H9 (cell line): Measurements from ENCODE around the gene FILIP1. TPM values are rescaled to one million over a fixed set of nuclear protein-coding genes. Genes with fewer than 3 reads are reported as not detected.

Experiments used
- DNase-seq: peaks from one replicate; pipeline ENCODE4 v3.0.0-alpha.2; 2017
- H2AFZ ChIP-seq: one replicate; pipeline ENCODE4 v1.6.1; 2013; ENCODE audit warnings: mild to moderate bottlenecking, low read length, control low read depth, moderate library complexity
- H2AK5ac ChIP-seq: 2 replicates; pipeline ENCODE4 v1.6.1; 2013; ENCODE audit warnings: low read length, control low read depth, mixed read lengths; ENCODE audit not compliant: insufficient read length
- H2BK120ac ChIP-seq: one replicate; pipeline ENCODE4 v1.6.1; 2013; ENCODE audit warnings: low read depth, mild to moderate bottlenecking, low read length, control low read depth, inconsistent platforms; ENCODE audit not compliant: poor library complexity, severe bottlenecking
- H2BK12ac ChIP-seq: 2 replicates; pipeline ENCODE4 v1.6.1; 2013; ENCODE audit warnings: low read length, control low read depth, mixed read lengths, low read depth; ENCODE audit not compliant: insufficient read length
- H2BK15ac ChIP-seq: 2 replicates; pipeline ENCODE4 v1.6.1; 2013; ENCODE audit warnings: low read depth, low read length, control low read depth
- H2BK20ac ChIP-seq: one replicate; pipeline ENCODE4 v1.6.1; 2013; ENCODE audit warnings: low read depth, mild to moderate bottlenecking, low read length, control low read depth, inconsistent platforms; ENCODE audit not compliant: poor library complexity, severe bottlenecking
- H2BK5ac ChIP-seq: 2 replicates; pipeline ENCODE4 v1.6.1; 2013; ENCODE audit warnings: low read length, control low read depth, mixed read lengths; ENCODE audit not compliant: insufficient read length
- H3K14ac ChIP-seq: 2 replicates; pipeline ENCODE4 v1.6.1; 2013; ENCODE audit warnings: low read length, control low read depth; ENCODE audit not compliant: insufficient read depth
- H3K18ac ChIP-seq: 2 replicates; pipeline ENCODE4 v1.6.1; 2013; ENCODE audit warnings: low read depth, mild to moderate bottlenecking, mixed read lengths, low read length, control low read depth; ENCODE audit not compliant: insufficient read length
- H3K23ac ChIP-seq: 2 replicates; pipeline ENCODE4 v1.6.1; 2013; ENCODE audit warnings: low read length, control low read depth, mixed read lengths, low read depth; ENCODE audit not compliant: insufficient read length
- H3K23me2 ChIP-seq: 2 replicates; pipeline ENCODE4 v1.6.1; 2013; ENCODE audit warnings: low read depth, mild to moderate bottlenecking, mixed read lengths, low read length, control low read depth; ENCODE audit not compliant: insufficient read length, poor library complexity, severe bottlenecking
- H3K27ac ChIP-seq: 2 replicates; pipeline ENCODE4 v1.5.1; 2013; ENCODE audit warnings: low read length, control low read depth, mixed read lengths, low read depth; ENCODE audit not compliant: insufficient read length
- H3K27me3 ChIP-seq: 2 replicates; pipeline ENCODE4 v1.6.1; 2013; ENCODE audit warnings: low read length, control low read depth, inconsistent platforms; ENCODE audit not compliant: insufficient read depth
- H3K4ac ChIP-seq: 2 replicates; pipeline ENCODE4 v1.6.1; 2013; ENCODE audit warnings: low read depth, mild to moderate bottlenecking, control low read depth, inconsistent platforms, low read length, moderate library complexity
- H3K4me1 ChIP-seq: 2 replicates; pipeline ENCODE4 v1.6.1; 2013; ENCODE audit warnings: low read length, control low read depth, inconsistent platforms; ENCODE audit not compliant: insufficient read depth
- H3K4me2 ChIP-seq: 2 replicates; pipeline ENCODE4 v1.6.1; 2013; ENCODE audit warnings: low read length, control low read depth, mixed read lengths; ENCODE audit not compliant: insufficient read length, insufficient read depth
- H3K56ac ChIP-seq: 2 replicates; pipeline ENCODE4 v1.6.1; 2013; ENCODE audit warnings: low read depth, mild to moderate bottlenecking, mixed read lengths, low read length, control low read depth; ENCODE audit not compliant: insufficient read length
- H3K79me1 ChIP-seq: 2 replicates; pipeline ENCODE4 v1.6.1; 2013; ENCODE audit warnings: low read depth, mild to moderate bottlenecking, moderate library complexity, low read length, control low read depth, inconsistent platforms; ENCODE audit not compliant: insufficient read depth, poor library complexity, severe bottlenecking
- H3K79me2 ChIP-seq: 2 replicates; pipeline ENCODE4 v1.6.1; 2013; ENCODE audit warnings: low read length, control low read depth, inconsistent platforms; ENCODE audit not compliant: insufficient read depth
- H3K9ac ChIP-seq: 2 replicates; pipeline ENCODE4 v1.6.1; 2013; ENCODE audit warnings: low read length, control low read depth, mixed read lengths; ENCODE audit not compliant: insufficient read length; ENCODE audit errors: extremely low read depth
- H3K9me3 ChIP-seq: one replicate; pipeline ENCODE4 v1.6.1; 2013; ENCODE audit warnings: low read depth, low read length, inconsistent platforms; ENCODE audit not compliant: control insufficient read depth
- H3T11ph ChIP-seq: one replicate; pipeline ENCODE4 v1.6.1; 2013; ENCODE audit warnings: mild to moderate bottlenecking, low read length, control low read depth, inconsistent platforms
- H4K20me1 ChIP-seq: one replicate; pipeline ENCODE4 v1.6.1; 2013; ENCODE audit not compliant: control insufficient read depth, insufficient read length, insufficient read depth
- H4K5ac ChIP-seq: 2 replicates; pipeline ENCODE4 v1.6.1; 2013; ENCODE audit warnings: low read depth, mild to moderate bottlenecking, mixed read lengths, low read length, control low read depth; ENCODE audit not compliant: insufficient read length
- H4K8ac ChIP-seq: replicated peaks from 2 replicates; pipeline ENCODE4 v1.6.1; 2013; ENCODE audit warnings: low read length, control low read depth, mixed read lengths, low read depth; ENCODE audit not compliant: insufficient read length
- H4K91ac ChIP-seq: 2 replicates; pipeline ENCODE4 v1.6.1; 2013; ENCODE audit warnings: low read depth, mild to moderate bottlenecking, moderate library complexity, mixed read lengths, low read length, control low read depth; ENCODE audit not compliant: insufficient read length
- H3K27ac Mint-ChIP-seq, 3 experiments: 2 replicates in 2 of 3; 3 replicates in 1 of 3; pipeline ENCODE4 v1.8.0; 2020 to 2021; ENCODE audit warnings: mixed read lengths in 3 of 3, mild to moderate bottlenecking in 1 of 3, moderate library complexity in 1 of 3
- H3K27me3 Mint-ChIP-seq: 2 replicates; pipeline ENCODE4 v1.8.0; 2021; ENCODE audit warnings: low read depth, mild to moderate bottlenecking, moderate library complexity, mixed read lengths
- H3K36me3 Mint-ChIP-seq, 3 experiments: 2 replicates in 2 of 3; 3 replicates in 1 of 3; pipeline ENCODE4 v1.8.0; 2020 to 2021; ENCODE audit warnings: low read depth in 3 of 3, mixed read lengths in 3 of 3; ENCODE audit not compliant: insufficient read depth in 1 of 3
- H3K4me1 Mint-ChIP-seq, 2 experiments: 2 replicates each; pipeline ENCODE4 v1.8.0; 2020; ENCODE audit warnings: mixed read lengths in 2 of 2
- H3K4me3 Mint-ChIP-seq, 2 experiments: 2 replicates in 1 of 2; 3 replicates in 1 of 2; pipeline ENCODE4 v1.8.0; 2020 to 2021; ENCODE audit warnings: mild to moderate bottlenecking in 2 of 2, mixed read lengths in 2 of 2, moderate library complexity in 1 of 2
- H3K9me3 Mint-ChIP-seq, 2 experiments: 2 replicates in 1 of 2; 3 replicates in 1 of 2; pipeline ENCODE4 v1.8.0; 2020; ENCODE audit warnings: mild to moderate bottlenecking in 2 of 2, mixed read lengths in 2 of 2, moderate library complexity in 1 of 2
- CTCF ChIP-seq: fragments of 200-600 bp; sonication (generic); conservative IDR thresholded peaks from 3 replicates; pipeline ENCODE4 v1.8.0; 2021; ENCODE audit warnings: antibody characterized with exemption, mild to moderate bottlenecking
- WGBS: extraction: QIAGEN DNeasy Blood & Tissue Kit; methylation state at CpG from one replicate; pipeline ENCODE4 v1.1.7; 2013; ENCODE audit warnings: missing lambda C conversion rate, low lambda C conversion rate, mixed read lengths; ENCODE audit not compliant: insufficient read length; ENCODE audit errors: extremely low coverage; 5-methylcytosine and 5-hydroxymethylcytosine counted together
- total RNA-seq: library from RNA; stranded (reverse); gene quantifications from 2 replicates; pipeline ENCODE4 v1.2.1, GENCODE V29; 2021

FILIP1 gene
- total RNA-seq, 1 experiment from 2014 or later, result 10.5 TPM

GRCh38 chr6:75481394-75481793 lies 12.2 kb downstream of the FILIP1 start:
- Histone ChIP-seq H2BK5ac (no peak overlapping the region), H2AFZ (no peak overlapping the region), H4K91ac (no peak overlapping the region), H3K4me1 (peaks cover 6% of the 10 kb centered on the region; the same call in 1 of the 2 replicates), H4K20me1 (no peaks in the 10 kb centered on the region), H3K27ac (no peak overlapping the region), H2BK120ac (no peak overlapping the region), H3K18ac (no peak overlapping the region), H3K56ac (no peak overlapping the region), H3T11ph (no peak overlapping the region), H3K79me2 (no peaks in the 10 kb centered on the region), H4K8ac (no peak overlapping the region), H3K4me2 (no peak overlapping the region), H2AK5ac (no peak overlapping the region), H3K9me3 (no peaks in the 10 kb centered on the region), H4K5ac (no peak overlapping the region), H3K14ac (no peak overlapping the region), H3K9ac (no peak overlapping the region), H3K23me2 (no peaks in the 10 kb centered on the region), H2BK12ac (no peak overlapping the region), H3K27me3 (no peaks in the 10 kb centered on the region), H2BK20ac (no peak overlapping the region), H3K79me1 (no peaks in the 10 kb centered on the region), H2BK15ac (no peak overlapping the region), H3K23ac (no peak overlapping the region), H3K4ac (no peak overlapping the region)
- DNase-seq, result peak; percentile 33
- TF ChIP-seq CTCF, result no peak
- no CpG with 5 or more reads among the region's 1 CpG for WGBS
- Mint-ChIP-seq H3K4me1 (peaks cover 21 to 27% of the 10 kb centered on the region in 2 experiments), H3K9me3 (no peaks in the 10 kb centered on the region; a peak in 1 of 5 replicates), H3K4me3 (no peak overlapping the region), H3K27me3 (no peaks in the 10 kb centered on the region), H3K36me3 (no peaks in the 10 kb centered on the region), H3K27ac (peak overlapping the region; percentile 6 to 64 (median 38); a peak in 6 of 7 replicates)
